H9 (cell line): ENCODE data around the gene KRTAP4-5. TPM values are rescaled to one million over a fixed set of nuclear protein-coding genes. Genes with fewer than 3 reads are reported as not detected.

Source experiments
- DNase-seq: peaks from one replicate; pipeline ENCODE4 v3.0.0-alpha.2; 2017
- H2AFZ ChIP-seq: one replicate; pipeline ENCODE4 v1.6.1; 2013; ENCODE audit warnings: mild to moderate bottlenecking, low read length, control low read depth, moderate library complexity
- H2AK5ac ChIP-seq: 2 replicates; pipeline ENCODE4 v1.6.1; 2013; ENCODE audit warnings: low read length, control low read depth, mixed read lengths; ENCODE audit not compliant: insufficient read length
- H2BK120ac ChIP-seq: one replicate; pipeline ENCODE4 v1.6.1; 2013; ENCODE audit warnings: low read depth, mild to moderate bottlenecking, low read length, control low read depth, inconsistent platforms; ENCODE audit not compliant: poor library complexity, severe bottlenecking
- H2BK12ac ChIP-seq: 2 replicates; pipeline ENCODE4 v1.6.1; 2013; ENCODE audit warnings: low read length, control low read depth, mixed read lengths, low read depth; ENCODE audit not compliant: insufficient read length
- H2BK15ac ChIP-seq: 2 replicates; pipeline ENCODE4 v1.6.1; 2013; ENCODE audit warnings: low read depth, low read length, control low read depth
- H2BK20ac ChIP-seq: one replicate; pipeline ENCODE4 v1.6.1; 2013; ENCODE audit warnings: low read depth, mild to moderate bottlenecking, low read length, control low read depth, inconsistent platforms; ENCODE audit not compliant: poor library complexity, severe bottlenecking
- H2BK5ac ChIP-seq: 2 replicates; pipeline ENCODE4 v1.6.1; 2013; ENCODE audit warnings: low read length, control low read depth, mixed read lengths; ENCODE audit not compliant: insufficient read length
- H3K14ac ChIP-seq: 2 replicates; pipeline ENCODE4 v1.6.1; 2013; ENCODE audit warnings: low read length, control low read depth; ENCODE audit not compliant: insufficient read depth
- H3K18ac ChIP-seq: 2 replicates; pipeline ENCODE4 v1.6.1; 2013; ENCODE audit warnings: low read depth, mild to moderate bottlenecking, mixed read lengths, low read length, control low read depth; ENCODE audit not compliant: insufficient read length
- H3K23ac ChIP-seq: 2 replicates; pipeline ENCODE4 v1.6.1; 2013; ENCODE audit warnings: low read length, control low read depth, mixed read lengths, low read depth; ENCODE audit not compliant: insufficient read length
- H3K23me2 ChIP-seq: 2 replicates; pipeline ENCODE4 v1.6.1; 2013; ENCODE audit warnings: low read depth, mild to moderate bottlenecking, mixed read lengths, low read length, control low read depth; ENCODE audit not compliant: insufficient read length, poor library complexity, severe bottlenecking
- H3K27ac ChIP-seq: 2 replicates; pipeline ENCODE4 v1.5.1; 2013; ENCODE audit warnings: low read length, control low read depth, mixed read lengths, low read depth; ENCODE audit not compliant: insufficient read length
- H3K27me3 ChIP-seq: 2 replicates; pipeline ENCODE4 v1.6.1; 2013; ENCODE audit warnings: low read length, control low read depth, inconsistent platforms; ENCODE audit not compliant: insufficient read depth
- H3K4ac ChIP-seq: 2 replicates; pipeline ENCODE4 v1.6.1; 2013; ENCODE audit warnings: low read depth, mild to moderate bottlenecking, control low read depth, inconsistent platforms, low read length, moderate library complexity
- H3K4me1 ChIP-seq: 2 replicates; pipeline ENCODE4 v1.6.1; 2013; ENCODE audit warnings: low read length, control low read depth, inconsistent platforms; ENCODE audit not compliant: insufficient read depth
- H3K4me2 ChIP-seq: 2 replicates; pipeline ENCODE4 v1.6.1; 2013; ENCODE audit warnings: low read length, control low read depth, mixed read lengths; ENCODE audit not compliant: insufficient read length, insufficient read depth
- H3K56ac ChIP-seq: 2 replicates; pipeline ENCODE4 v1.6.1; 2013; ENCODE audit warnings: low read depth, mild to moderate bottlenecking, mixed read lengths, low read length, control low read depth; ENCODE audit not compliant: insufficient read length
- H3K79me1 ChIP-seq: 2 replicates; pipeline ENCODE4 v1.6.1; 2013; ENCODE audit warnings: low read depth, mild to moderate bottlenecking, moderate library complexity, low read length, control low read depth, inconsistent platforms; ENCODE audit not compliant: insufficient read depth, poor library complexity, severe bottlenecking
- H3K79me2 ChIP-seq: 2 replicates; pipeline ENCODE4 v1.6.1; 2013; ENCODE audit warnings: low read length, control low read depth, inconsistent platforms; ENCODE audit not compliant: insufficient read depth
- H3K9ac ChIP-seq: 2 replicates; pipeline ENCODE4 v1.6.1; 2013; ENCODE audit warnings: low read length, control low read depth, mixed read lengths; ENCODE audit not compliant: insufficient read length; ENCODE audit errors: extremely low read depth
- H3K9me3 ChIP-seq: one replicate; pipeline ENCODE4 v1.6.1; 2013; ENCODE audit warnings: low read depth, low read length, inconsistent platforms; ENCODE audit not compliant: control insufficient read depth
- H3T11ph ChIP-seq: one replicate; pipeline ENCODE4 v1.6.1; 2013; ENCODE audit warnings: mild to moderate bottlenecking, low read length, control low read depth, inconsistent platforms
- H4K20me1 ChIP-seq: one replicate; pipeline ENCODE4 v1.6.1; 2013; ENCODE audit not compliant: control insufficient read depth, insufficient read length, insufficient read depth
- H4K5ac ChIP-seq: 2 replicates; pipeline ENCODE4 v1.6.1; 2013; ENCODE audit warnings: low read depth, mild to moderate bottlenecking, mixed read lengths, low read length, control low read depth; ENCODE audit not compliant: insufficient read length
- H4K8ac ChIP-seq: replicated peaks from 2 replicates; pipeline ENCODE4 v1.6.1; 2013; ENCODE audit warnings: low read length, control low read depth, mixed read lengths, low read depth; ENCODE audit not compliant: insufficient read length
- H4K91ac ChIP-seq: 2 replicates; pipeline ENCODE4 v1.6.1; 2013; ENCODE audit warnings: low read depth, mild to moderate bottlenecking, moderate library complexity, mixed read lengths, low read length, control low read depth; ENCODE audit not compliant: insufficient read length
- H3K27ac Mint-ChIP-seq, 3 experiments: 2 replicates in 2 of 3; 3 replicates in 1 of 3; pipeline ENCODE4 v1.8.0; 2020 to 2021; ENCODE audit warnings: mixed read lengths in 3 of 3, mild to moderate bottlenecking in 1 of 3, moderate library complexity in 1 of 3
- H3K27me3 Mint-ChIP-seq: 2 replicates; pipeline ENCODE4 v1.8.0; 2021; ENCODE audit warnings: low read depth, mild to moderate bottlenecking, moderate library complexity, mixed read lengths
- H3K36me3 Mint-ChIP-seq, 3 experiments: 2 replicates in 2 of 3; 3 replicates in 1 of 3; pipeline ENCODE4 v1.8.0; 2020 to 2021; ENCODE audit warnings: low read depth in 3 of 3, mixed read lengths in 3 of 3; ENCODE audit not compliant: insufficient read depth in 1 of 3
- H3K4me1 Mint-ChIP-seq, 2 experiments: 2 replicates each; pipeline ENCODE4 v1.8.0; 2020; ENCODE audit warnings: mixed read lengths in 2 of 2
- H3K4me3 Mint-ChIP-seq, 2 experiments: 2 replicates in 1 of 2; 3 replicates in 1 of 2; pipeline ENCODE4 v1.8.0; 2020 to 2021; ENCODE audit warnings: mild to moderate bottlenecking in 2 of 2, mixed read lengths in 2 of 2, moderate library complexity in 1 of 2
- H3K9me3 Mint-ChIP-seq, 2 experiments: 2 replicates in 1 of 2; 3 replicates in 1 of 2; pipeline ENCODE4 v1.8.0; 2020; ENCODE audit warnings: mild to moderate bottlenecking in 2 of 2, mixed read lengths in 2 of 2, moderate library complexity in 1 of 2
- WGBS: extraction: QIAGEN DNeasy Blood & Tissue Kit; methylation state at CpG from one replicate; pipeline ENCODE4 v1.1.7; 2013; ENCODE audit warnings: missing lambda C conversion rate, low lambda C conversion rate, mixed read lengths; ENCODE audit not compliant: insufficient read length; ENCODE audit errors: extremely low coverage; 5-methylcytosine and 5-hydroxymethylcytosine counted together
- total RNA-seq: library from RNA; stranded (reverse); gene quantifications from 2 replicates; pipeline ENCODE4 v1.2.1, GENCODE V29; 2021
- TF ChIP-seq, protein P1 (sequence below): fragments of 200-600 bp; sonication (generic); conservative IDR thresholded peaks from 3 replicates; pipeline ENCODE4 v1.8.0; 2021; ENCODE audit warnings: antibody characterized with exemption, mild to moderate bottlenecking

Gene KRTAP4-5
- total RNA-seq, 1 experiment from 2014 or later = not detected

DNA sequence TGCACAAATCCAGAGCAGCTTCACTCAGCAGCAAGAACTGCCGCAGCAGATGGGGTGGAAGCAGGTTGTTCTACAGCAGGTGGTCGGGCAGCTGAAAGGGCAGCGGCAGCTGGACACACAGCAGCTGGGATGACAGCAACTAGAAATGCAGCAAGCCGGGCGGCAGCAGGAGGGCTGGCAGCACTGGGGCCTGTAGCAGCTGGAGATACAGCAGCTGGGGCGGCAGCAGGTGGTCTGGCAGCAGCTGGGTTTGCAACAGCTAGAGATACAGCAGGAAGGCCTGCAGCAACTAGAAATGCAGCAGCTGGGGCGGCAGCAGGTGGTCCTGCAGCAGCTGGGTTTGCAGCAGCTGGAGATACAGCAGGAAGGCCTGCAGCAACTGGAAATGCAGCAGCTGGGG is 17.9 kb upstream of the KRTAP4-5 start:
- no peak overlapping the region for H2BK20ac ChIP-seq
- no peak overlapping the region for H4K91ac ChIP-seq
- H3K79me2 ChIP-seq = no peaks in the 10 kb centered on the region
- no peak overlapping the region for H2BK120ac ChIP-seq
- no peaks in the 10 kb centered on the region for H3K23me2 ChIP-seq
- no peak overlapping the region; a peak in 1 of 7 replicates for H3K27ac Mint-ChIP-seq
- H2BK5ac ChIP-seq = no peak overlapping the region
- no peaks in the 10 kb centered on the region; a peak in 1 of 5 replicates for H3K9me3 Mint-ChIP-seq
- no peak overlapping the region for H3T11ph ChIP-seq
- H4K5ac ChIP-seq = no peak overlapping the region
- no peaks in the 10 kb centered on the region for H3K36me3 Mint-ChIP-seq
- no peak for DNase-seq
- H2BK12ac ChIP-seq = no peak overlapping the region
- no peak overlapping the region for H3K14ac ChIP-seq
- H3K79me1 ChIP-seq = no peaks in the 10 kb centered on the region
- H3K27me3 ChIP-seq = no peaks in the 10 kb centered on the region
- no peak overlapping the region for H3K56ac ChIP-seq
- no peaks in the 10 kb centered on the region for H3K9me3 ChIP-seq
- no peak overlapping the region for H3K27ac ChIP-seq
- no peak overlapping the region for H2AFZ ChIP-seq
- no peak overlapping the region for H3K4ac ChIP-seq
- no peaks in the 10 kb centered on the region for H4K20me1 ChIP-seq
- H2AK5ac ChIP-seq = no peak overlapping the region
- H3K4me1 Mint-ChIP-seq = no peaks in the 10 kb centered on the region
- H3K4me2 ChIP-seq = no peak overlapping the region
- no peak overlapping the region for H3K9ac ChIP-seq
- H3K4me3 Mint-ChIP-seq = no peak overlapping the region
- H3K27me3 Mint-ChIP-seq = no peaks in the 10 kb centered on the region
- H3K4me1 ChIP-seq = no peaks in the 10 kb centered on the region
- H2BK15ac ChIP-seq = no peak overlapping the region
- no peak overlapping the region for H3K23ac ChIP-seq
- TF ChIP-seq, protein P1, sequence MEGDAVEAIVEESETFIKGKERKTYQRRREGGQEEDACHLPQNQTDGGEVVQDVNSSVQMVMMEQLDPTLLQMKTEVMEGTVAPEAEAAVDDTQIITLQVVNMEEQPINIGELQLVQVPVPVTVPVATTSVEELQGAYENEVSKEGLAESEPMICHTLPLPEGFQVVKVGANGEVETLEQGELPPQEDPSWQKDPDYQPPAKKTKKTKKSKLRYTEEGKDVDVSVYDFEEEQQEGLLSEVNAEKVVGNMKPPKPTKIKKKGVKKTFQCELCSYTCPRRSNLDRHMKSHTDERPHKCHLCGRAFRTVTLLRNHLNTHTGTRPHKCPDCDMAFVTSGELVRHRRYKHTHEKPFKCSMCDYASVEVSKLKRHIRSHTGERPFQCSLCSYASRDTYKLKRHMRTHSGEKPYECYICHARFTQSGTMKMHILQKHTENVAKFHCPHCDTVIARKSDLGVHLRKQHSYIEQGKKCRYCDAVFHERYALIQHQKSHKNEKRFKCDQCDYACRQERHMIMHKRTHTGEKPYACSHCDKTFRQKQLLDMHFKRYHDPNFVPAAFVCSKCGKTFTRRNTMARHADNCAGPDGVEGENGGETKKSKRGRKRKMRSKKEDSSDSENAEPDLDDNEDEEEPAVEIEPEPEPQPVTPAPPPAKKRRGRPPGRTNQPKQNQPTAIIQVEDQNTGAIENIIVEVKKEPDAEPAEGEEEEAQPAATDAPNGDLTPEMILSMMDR = no peak
- no CpG with 5 or more reads among the region's 7 CpGs for WGBS
- no peak overlapping the region for H4K8ac ChIP-seq
- H3K18ac ChIP-seq = no peak overlapping the region
